Transverse colon (tissue), 4 donors: ENCODE measurements around the gene SLC39A5.

Source experiments
- CTCF ChIP-seq, 5 experiments: fragments of 200-600 bp in 3 of 5; fragments of 450-650 bp in 2 of 5; sonication (generic) in 3 of 5; IDR thresholded peaks; 1 replicate in 2 of 5; 2 replicates in 3 of 5; pipeline ENCODE4 v1.5.1; 2016 to 2017; ENCODE audit warnings: antibody characterized with exemption in 5 of 5, inconsistent platforms in 3 of 5, mild to moderate bottlenecking in 2 of 5, moderate library complexity in 1 of 5
- POLR2A ChIP-seq: fragments of 450-650 bp; IDR thresholded peaks from one replicate; pipeline ENCODE4 v1.6.1; 2016; ENCODE audit warnings: antibody characterized with exemption, mild to moderate bottlenecking, moderate library complexity
- POLR2AphosphoS5 ChIP-seq, 3 donors: sonication (generic); formaldehyde crosslinking; IDR thresholded peaks; one replicate each; pipeline ENCODE4 v1.6.1; 2016; ENCODE audit warnings: antibody characterized with exemption in 3 of 3

DNA sequence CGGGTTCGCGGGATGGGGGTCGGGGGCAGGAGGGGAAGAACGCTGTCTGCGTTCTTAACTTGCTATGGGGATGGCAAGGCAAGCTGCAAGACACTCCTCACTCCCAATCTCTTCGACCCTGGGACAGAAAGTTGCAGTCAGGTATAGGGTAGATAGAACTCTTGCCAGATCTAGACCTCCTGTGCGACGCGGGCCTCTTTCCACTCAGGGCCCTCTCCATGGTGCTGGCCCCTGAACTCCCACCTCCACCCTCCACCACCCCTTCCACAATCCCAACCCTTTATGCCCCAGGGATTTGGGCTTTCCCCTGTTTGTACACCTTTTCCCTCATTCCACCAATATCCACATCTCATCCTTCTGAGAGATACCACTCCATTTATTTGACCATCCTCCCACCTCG is 4.9 kb upstream of the SLC39A5 start:
- TF ChIP-seq POLR2A = no peak
- no peak for TF ChIP-seq CTCF (IDR thresholded peaks at IDR 0.05)
- no peak for TF ChIP-seq POLR2AphosphoS5 (IDR thresholded peaks at IDR 0.05)
